Pons (tissue), 1 donor: ENCODE results near the gene PIK3CD.

Experiments used
- DNase-seq: peaks from one replicate; pipeline ENCODE4 v3.0.0-alpha.2; 2016; ENCODE audit warnings: low spot score

PIK3CD gene

DNA sequence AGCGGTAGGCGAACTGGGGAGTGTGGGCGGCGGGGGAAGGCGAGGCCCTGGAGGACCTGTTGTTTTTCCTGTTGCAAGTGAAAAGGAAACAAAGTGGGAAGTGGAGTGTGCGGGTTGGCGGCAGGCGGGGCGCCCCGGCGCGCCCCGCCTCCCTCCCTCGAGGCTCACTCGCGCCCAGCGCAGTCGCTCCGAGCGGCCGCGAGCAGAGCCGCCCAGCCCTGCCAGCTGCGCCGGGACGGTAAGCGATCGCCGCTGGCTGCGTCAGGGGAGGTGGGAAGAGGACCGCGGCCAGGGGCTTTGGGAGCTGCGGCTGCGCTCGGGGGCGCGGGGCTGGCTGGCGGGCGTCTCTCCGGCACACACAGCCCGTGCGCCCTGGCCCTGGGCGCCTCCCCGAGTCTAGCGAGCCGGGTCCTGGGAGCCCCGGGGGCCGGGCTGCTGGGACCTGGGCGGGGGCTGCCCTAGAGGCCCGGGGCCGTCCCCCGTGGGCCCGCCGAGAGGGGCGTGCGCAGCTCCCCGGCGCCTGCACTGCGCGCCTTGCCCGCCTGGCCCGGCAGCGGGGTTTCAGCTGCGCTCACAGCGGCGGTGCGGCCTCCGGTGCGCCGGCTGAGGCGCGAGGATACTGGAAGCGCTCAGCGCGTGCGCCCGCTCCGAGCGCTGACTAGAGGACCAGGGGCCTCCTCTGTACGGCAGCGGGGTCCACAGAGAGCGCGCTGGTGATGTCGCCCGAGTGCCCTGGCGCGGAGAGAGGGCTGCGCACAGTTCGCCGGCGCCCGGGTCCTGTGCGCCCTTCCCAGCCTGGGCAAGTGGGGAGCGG lies at the start of gene PIK3CD:
PIK3CD (plus strand) TSS at position 167 of the 814 bp plus-strand sequence. CDS start 58,725 bp downstream, outside the sequence.
- DNase-seq = no peak

DNA sequence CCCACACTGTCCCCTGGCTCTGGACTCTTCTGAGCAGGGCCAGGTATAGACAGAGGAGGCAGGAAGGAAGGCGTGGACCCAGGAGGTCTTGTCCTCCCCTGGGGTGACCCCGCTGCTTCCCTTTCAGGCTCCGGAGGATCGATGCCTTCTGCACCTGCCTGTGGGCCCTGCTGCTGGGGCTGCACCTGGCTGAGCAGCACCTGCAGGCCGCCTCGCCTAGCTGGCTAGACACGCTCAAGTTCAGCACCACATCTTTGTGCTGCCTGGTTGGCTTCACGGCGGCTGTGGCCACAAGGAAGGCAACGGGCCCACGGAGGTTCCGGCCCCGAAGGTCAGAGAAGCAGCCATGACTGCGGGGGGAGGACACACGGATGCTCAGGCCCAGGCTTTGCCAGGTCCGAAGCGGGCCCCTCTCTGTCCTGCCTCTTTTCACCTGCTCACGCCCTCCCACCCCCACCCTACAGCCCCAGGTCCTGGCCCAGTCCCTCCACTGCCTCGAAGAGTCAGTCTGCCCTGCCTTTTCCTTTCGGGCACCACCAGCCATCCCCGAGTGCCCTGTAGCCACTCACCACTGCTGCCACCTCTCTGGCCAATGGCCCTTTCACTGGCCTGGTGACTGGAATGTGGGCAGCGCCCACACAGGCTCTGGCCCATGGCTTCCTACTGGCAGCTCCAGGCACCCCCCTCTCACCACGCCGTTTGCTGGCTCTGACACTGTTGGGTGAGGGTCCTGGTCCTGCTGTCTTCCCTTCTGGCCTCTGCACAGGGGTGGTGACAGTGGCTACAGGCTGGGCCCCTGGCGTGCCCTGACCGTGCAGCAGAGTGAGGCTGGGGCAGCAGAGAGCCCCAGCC lies 49.4 kb upstream of the PIK3CD start:
- DNase-seq = no peak

- DNase-seq = no peak
Measured at GRCh38 chr1:9602794-9603167, 48.8 kb upstream of the PIK3CD start.

DNA sequence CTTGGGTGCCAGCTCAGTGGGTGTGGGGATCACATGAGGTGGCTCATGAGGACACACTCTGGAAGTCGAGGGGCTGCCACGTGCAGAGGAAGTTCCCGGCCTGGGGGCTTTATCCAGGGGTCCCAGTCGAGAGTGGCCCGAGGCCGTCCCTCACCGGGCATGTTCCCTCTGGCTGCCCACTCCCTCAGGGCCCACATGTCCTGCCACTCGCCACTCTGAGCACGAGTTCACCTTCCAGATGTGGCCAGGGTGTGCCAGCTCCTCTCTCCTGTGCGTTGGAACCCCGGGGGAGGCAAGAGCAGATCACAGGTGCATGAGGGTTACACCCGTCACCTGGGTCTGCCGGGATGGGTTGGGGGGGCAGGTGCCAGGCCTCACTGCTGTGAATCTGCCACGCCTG lies 48.2 kb upstream of the PIK3CD start:
- no peak for DNase-seq

DNA sequence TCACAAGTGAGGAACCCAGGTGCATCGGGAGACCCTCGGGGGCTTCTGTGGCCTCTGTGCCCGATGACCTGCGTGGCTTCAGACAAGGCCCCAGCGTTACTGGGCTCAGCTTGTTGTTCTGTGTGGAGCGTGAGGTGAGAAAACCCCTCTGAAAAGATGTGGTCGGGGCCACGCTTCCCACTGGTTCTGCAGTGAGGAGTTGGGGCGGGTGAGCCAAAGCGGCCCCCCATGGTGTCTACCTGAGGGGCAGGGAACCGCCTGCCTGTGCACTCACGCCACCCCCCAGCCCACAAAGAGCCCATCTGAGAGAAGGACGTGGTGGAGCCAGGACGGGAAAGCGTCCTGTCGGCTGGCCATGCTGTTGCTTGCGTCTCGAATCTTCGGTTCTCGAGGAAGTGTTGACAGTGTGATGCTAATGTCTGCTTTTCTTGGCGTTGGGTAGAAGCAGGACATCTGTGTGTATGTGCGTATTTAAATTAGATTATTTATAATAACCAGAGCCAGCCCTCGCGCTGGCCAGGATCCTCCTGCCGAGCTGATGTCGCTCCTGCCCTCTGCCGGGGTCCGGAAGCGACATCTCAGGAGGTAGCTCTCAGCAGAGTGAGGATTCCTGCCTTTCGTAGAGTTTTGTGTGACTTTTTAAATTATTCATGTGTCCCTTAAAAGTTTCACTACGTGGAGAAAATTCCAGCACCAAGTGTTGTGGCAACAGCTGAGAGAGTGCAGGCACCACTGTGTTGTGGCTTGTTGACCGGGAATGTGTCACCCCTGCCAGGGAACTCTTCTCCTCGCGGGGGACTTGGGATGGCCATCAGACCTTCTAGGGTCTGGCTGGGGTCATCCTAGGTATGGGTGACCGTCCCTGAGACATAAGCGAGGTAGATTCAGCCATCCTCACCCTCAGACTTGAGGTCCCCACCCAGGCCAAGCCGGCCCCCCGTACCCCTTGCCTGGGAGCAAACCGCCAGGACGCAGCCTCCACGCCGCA lies 47.5 kb upstream of the PIK3CD start:
- no peak for DNase-seq

DNA sequence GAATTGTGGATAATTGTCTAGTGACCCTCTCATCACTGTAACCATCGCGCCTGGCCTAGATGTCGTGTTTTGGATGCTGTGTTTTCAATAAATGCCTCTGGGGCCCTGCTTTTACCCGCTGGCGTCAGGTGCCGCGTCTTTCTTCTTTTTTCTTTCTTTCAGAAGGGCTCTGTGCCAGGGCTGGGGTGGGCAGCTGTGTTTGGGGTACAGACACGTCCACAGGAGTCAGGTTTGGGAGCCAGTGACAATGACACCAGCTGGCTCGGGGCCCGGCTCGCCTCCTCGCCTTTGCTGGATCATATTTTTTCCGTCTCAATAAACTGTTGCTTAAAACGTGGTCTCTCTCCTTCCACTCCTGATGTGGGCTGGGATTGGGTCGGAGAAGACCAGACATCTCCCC lies 46.7 kb upstream of the PIK3CD start:
- no peak for DNase-seq

DNA sequence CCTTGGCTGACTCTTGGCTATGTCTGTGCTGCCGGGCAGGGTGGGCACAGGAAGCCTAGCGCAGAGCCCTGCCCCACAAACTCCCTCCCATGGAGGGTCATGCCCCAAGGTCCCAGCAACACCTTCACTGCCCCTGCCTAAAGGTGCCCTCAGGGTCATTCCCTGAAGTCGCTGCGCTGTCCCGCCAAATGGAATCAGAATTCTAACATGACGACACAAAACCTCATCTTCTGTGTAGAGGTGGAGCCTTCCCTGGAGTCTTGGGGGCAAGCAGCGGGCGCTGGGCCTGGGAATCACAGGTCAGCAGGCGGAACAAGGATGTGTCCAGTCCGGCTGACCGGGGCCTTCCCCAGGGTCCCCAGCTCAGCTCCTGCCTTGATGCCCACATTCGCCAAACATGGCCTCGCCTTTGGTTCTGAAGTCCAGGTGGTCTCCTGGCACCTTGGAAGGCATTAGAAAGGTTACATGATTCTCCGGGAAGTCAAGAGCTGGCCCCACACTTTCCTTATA lies 45.5 kb upstream of the PIK3CD start:
- no peak for DNase-seq

- no peak for DNase-seq
Measured at GRCh38 chr1:9606458-9606857, 45.1 kb upstream of the PIK3CD start.

GRCh38 chr1:9606948-9607347 lies 44.6 kb upstream of the PIK3CD start:
- peak; percentile 53 for DNase-seq

GRCh38 chr1:9607352-9607751 lies 44.2 kb upstream of the PIK3CD start:
- no peak for DNase-seq

DNA sequence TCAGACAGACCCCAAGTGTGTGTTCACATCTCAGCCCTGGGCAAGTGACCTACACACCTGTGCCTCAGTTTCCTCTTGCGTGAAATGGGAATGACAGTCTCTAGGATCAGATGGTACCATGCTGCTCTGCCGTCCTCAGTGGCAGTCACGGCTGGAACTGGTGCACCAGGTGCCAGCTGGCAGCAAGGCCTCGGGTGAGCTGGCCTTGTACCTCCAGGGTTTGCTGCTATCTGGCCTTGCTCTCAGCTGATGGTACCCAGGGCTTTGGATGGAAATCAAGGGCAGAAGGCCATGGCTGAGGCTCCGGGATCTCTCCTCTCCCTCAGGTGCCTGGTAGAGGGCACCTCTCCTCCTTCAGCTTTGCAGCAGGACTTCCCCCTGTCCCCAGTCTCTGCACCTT lies 41.5 kb upstream of the PIK3CD start:
- no peak for DNase-seq

DNA sequence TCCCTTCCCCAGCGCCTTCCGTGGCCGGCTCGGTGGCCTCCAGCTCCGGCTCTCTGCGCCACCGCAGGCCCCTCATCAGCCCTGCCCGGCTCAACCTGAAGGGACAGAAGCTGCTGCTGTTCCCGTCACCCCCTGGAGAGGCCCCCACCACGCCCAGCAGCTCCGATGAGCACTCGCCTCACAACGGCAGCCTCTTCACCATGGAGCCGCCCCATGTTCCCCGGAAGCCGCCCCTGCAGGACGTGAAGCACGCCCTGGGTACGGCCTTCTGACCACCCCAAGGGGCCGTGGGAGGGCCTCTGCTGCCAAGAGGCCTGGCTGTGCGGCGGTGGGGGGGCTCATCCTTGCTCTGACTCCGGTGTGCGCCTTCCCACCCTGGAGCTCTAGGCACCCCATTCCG lies 41.0 kb upstream of the PIK3CD start:
- no peak for DNase-seq

GRCh38 chr1:9611716-9612115 lies 39.8 kb upstream of the PIK3CD start:
- no peak for DNase-seq

DNA sequence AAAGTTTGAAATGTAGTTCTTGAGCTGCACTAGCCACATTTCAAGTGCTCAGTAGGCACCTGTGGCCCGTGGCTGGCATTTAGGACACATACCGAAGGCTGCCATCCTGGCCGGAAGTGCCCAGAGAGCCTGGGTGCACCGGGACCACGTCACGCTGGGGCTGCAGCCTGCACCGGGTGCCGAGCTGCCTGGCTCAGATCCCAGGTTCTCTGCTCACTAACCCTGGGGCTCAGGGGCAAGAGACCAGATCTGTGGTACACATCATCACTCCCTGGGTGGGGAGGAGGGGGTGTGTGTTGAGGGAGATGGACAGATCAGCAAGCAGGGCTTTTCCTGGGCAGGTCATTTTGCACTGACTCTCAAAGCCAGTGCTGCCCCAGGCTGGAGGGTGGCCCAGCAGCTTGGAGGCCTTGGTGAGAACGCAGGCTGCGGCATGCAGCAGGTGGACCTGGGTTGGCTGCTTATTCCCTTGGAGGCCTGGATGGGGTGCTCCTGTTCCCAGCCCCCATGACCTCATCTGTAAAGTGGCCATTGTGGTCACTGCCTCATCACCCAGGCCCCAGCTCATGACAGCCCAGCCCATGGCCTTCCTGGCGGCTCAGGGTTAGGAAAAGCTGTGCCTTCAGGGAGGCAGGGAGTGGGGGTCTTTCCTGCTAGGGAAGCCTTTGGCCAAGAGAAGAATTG lies 39.2 kb upstream of the PIK3CD start:
- no peak for DNase-seq

DNA sequence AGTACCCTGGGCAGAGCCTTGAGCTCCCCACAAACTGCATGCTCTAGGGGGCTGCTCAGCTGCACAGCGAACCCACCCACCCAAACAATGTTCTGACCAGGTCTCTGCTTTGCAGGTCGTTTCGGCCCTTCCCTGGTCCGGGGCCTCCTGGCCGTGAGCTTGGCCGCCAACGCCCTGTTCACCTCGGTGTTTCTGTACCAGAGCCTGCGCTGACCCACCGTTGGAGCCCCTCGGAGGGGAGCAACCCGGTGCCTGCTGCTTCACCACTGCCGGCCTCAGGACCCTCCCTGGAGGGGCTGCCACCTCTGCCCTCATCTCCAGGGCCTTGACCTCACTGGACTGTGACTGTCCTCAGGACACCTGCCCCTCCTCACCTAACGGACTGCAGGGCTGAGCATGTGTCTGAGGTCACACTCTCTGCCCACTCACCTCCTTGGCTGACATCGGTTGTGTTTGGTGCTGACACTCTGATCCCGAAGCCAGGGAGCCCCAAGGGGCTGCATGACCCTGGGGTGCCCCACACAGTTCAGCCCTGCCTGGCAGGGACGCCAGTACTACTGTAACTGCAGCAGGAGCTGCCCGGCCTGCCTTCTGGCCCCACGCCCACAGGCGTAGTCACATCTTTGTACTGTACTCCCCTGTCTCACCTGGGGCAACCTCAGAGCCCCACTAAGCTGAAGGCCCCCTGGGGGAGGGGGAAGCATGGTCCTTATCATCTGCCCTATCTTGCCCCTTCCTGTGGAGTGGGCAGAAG lies 38.5 kb upstream of the PIK3CD start:
- DNase-seq = no peak

DNA sequence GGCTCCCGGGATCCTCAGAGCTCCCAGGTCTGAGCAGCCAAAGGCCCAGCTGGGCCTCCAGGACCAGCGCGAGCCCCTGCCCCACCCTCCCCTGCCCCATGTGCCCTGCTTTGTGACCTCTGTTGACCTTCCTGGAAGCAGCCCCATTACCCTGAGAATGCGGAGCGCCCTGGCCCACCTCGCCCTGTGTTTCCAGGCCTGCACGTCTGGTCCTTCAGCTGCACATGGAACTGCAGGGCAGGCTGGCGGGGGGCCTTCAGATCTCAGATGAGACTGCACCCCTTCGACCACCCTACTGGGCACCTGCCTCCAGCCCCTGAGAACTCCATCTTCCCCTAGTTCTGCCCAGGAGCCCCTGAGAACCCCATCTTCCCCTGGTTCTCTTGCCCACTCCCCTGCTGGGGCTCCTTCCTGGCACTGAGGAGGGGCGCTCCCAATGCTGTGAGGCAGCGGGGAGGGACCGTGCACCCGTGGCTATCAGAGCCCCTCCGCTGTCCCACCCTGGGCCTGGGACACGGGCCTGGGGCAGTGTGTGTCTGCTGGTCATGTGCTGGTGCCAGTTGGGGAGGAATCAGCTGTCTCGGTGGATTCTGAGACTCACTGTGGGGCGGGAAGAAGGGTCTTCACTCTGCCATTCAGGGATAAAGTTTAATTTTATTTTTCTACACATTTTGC lies 37.8 kb upstream of the PIK3CD start:
- no peak for DNase-seq

- no peak for DNase-seq
Measured at GRCh38 chr1:9615316-9616063, 36.0 kb upstream of the PIK3CD start.

DNA sequence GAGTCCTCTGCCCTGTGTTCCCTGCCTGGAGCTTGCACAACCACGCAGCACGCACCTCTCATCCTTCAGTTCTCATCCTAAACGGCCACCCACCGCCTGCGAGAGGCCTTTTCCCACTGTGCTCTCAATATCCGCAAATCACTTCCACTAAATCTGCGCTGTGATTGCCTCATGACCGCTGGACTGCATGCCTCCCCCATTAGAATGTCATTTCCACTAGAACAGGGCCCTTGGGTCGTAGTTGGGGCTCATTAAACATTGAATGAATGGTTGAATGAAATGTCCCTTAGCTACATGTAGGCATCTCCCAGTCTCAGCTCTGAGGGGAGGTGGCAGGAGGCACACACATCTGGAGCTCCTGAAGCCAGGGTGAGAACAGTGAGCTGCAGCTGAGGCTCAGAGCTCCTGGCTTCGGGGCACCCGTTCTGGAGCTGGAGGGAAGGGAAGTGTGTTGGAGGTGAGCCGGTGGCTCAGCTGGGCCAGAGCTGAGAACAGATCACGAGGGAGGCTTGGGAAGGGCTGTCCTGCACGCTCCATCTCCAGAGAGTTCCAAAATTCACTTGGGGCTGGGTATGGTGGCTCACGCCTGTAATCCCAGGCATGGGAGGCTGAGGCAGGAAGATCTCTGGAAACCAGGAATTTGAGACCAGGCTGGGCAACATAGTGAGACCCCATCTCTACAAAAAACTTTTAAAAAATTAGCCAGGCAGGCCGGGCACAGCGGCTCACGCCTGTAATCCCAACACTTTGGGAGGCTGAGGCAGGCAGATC lies 32.4 kb upstream of the PIK3CD start:
- no peak for DNase-seq
